AG08396 (cell line): Measurements from ENCODE around the gene NPAS3.

Source experiments
- DNase-seq: peaks from one replicate; pipeline ENCODE4 v3.0.0; 2012; ENCODE audit warnings: low spot score, mixed read lengths

Gene NPAS3

DNA sequence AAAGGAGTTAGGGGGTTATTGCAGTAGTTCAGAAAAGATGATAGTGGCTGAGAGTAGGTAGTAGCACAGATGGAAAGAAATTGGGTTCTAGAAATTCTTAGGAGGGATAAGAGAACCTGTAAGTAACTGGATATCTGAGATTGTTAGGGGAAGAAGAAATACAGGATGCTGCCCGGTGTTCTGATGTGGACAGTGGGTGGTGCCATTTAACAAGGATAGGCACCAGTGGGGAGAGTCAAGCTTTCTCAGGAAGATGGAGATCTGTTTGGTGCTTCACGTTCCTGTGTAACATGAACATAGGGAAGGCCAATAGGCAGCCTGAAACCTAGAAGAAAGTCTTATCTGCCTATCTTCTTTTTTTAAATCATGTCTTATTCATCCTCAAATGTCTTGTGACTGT is 245.9 kb downstream of the NPAS3 start:
- DNase-seq, result no peak

DNA sequence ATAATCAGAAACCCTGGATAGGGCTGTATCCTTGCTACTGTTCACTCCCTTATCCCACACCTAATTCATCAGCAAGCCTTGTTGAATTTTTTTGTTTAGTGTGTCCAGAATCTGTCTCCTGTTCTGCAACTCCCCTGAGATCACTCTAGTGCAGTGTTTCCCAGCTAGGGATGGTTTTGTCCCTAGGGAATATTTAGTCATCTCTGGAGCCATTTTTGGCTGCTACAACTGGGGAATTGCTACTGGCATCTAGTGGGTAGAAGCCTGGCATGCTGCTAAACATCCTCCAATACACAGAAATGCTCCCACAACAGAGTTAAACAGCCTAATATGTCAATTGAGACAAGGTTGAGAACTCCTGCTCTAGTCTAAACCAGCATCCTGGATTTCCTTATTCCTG is 248.0 kb downstream of the NPAS3 start:
- no peak for DNase-seq

DNA sequence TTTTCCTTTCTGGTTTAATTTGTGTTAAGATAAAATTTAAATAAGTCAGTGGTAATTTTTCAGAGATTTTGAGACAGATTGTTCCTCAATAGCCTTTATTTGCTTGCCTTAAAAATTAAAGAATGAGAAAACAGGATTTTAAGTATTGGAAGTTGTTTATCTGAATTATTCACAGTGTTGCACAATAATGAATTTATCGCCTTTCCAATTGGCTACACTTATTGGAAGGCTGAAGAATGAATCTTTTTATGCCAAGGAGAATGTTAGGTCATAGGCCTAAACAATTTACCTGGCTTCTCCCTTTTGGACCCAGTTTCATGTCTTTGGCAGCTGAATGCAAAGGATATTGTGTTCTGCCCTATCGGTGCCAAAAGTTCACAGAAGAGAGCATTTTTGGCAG is 250.2 kb downstream of the NPAS3 start:
- DNase-seq, result no peak

DNA sequence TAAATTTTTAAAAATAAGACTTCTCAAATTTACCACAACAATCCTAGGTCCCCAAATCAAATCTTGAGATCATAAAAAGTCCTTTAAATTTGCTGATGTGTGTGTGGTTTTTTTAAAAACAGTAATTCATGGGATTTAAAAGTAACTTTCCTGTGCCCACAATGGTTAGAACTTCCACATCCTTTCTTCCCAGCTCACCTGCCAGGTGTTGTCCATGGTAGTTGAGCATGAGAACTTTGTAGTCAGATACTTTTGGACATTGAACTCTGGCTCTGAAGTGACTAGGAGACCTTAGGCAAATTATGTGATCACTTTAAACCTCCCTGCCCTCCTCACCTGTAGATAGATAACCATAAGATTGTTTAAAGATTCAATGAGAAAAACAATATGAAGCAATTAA is 253.2 kb downstream of the NPAS3 start:
- no peak for DNase-seq

DNA sequence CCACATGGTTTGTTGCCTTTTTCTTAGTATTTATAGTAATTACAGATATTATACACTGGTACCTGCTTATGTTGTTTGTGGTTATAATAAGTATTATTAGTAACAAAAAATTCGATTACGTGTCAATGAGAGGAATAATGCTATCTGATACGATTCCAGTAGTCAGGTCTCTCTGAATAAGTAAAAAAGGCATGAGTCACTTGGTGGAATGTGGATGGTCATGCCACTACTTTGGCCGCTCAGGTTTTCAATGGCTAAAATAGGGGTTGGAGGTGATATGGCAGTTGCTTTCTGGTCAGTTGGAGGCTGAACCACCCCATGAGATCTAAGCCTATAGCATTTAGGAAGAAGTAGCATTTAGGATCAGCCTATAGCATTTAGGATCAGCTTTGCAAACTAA is 255.9 kb downstream of the NPAS3 start:
- DNase-seq, result no peak

DNA sequence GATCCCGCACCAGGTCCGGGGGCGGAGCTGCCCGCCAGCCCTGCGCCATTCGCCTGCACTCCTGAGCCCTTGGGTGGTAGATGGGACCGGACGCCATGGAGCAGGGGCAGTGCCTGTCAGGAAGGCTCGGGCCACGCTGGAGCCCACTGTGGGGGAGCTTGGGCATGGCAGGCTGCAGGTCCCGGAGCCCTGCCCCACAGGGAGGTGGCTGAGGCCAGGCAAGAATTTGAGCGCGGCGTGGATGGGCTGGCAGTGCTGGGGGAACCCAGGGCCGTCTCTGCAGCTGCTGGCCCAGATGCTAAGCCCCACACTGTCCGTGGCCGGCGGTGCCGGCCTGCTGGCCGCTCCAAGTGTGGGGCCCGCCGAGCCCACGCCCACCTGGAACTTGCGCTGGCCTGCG is 260.0 kb downstream of the NPAS3 start:
- no peak for DNase-seq

DNA sequence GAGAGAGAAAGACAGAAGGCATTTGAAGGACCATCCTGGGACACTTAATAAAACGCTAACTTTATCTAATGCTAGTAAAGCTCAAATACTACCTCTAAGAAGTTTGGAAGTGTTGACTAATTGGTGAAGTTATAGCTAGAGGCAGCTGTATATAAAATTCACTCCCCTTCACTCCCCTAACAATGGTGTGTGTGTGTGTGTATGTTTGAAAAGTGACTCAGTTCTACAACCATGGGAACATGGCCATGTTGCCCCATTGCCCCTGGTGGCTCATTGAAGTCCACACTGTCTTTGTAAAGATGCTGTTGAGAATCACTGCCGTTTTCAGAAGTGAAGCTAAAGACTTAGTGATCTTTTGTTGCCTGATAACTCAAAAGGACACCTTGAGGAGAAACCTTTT is 262.4 kb downstream of the NPAS3 start:
- DNase-seq, result no peak

DNA sequence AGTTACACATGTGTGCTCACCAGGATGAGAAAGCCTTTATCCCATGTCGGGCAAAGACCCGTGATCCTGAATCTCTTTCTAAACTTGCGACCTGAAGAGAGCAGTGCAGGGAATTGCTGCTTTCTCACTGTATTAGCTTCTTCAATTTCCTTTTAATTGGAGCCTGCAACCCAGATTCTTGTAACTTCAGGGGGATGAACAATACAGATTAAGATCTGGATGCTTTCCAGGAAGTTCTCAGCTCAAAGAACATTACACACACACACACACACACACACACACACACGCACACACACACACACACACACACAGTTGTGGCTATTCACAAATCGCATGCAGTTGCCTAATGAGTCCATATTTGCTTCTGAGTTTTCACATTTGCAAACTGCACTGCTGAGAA is 268.3 kb downstream of the NPAS3 start:
- DNase-seq, result no peak

DNA sequence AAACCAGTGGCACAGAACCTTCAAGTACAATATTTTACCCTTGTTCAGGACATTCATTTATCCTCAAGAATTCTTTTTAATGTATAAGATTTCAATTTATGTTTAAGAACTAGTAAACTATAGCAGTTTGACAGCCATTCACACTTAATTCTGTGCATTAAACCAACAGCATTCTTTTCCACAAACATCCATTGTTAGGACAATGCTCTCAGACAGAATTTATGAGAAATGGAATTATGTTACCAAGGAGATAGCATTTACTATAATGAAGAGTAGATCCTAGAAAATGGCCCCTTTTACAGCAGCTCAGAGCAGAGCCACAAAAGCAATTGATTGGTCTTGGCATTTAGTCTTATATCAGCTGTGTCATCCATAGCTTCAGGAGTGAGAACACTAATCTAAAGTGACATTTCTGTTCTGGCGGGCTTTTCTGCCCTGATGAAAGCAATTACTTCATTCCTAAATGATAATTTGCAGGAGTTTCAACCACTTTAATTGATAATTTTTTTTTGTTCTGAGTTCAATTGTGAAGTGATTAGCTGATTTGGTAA is 268.9 kb downstream of the NPAS3 start:
- DNase-seq, result no peak

DNA sequence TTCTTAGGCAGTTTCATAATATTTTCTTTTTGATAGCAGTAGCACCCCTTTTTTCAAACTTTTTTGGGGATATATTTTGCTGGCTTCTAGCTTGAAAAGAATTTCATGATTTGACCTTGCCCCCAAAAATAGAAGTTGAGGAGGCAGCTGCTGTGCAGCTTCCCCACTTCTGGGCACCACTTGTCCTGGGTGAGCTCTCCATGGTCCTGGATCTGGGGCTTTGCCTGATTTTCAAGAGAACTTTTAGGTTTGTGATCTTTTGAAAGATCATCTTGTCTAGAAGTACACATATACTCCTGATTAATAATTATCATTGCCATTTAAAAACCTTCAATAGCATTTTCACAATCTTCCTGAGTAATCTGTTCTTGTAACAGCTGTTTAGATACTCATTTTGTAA is 271.6 kb downstream of the NPAS3 start:
- no peak for DNase-seq

DNA sequence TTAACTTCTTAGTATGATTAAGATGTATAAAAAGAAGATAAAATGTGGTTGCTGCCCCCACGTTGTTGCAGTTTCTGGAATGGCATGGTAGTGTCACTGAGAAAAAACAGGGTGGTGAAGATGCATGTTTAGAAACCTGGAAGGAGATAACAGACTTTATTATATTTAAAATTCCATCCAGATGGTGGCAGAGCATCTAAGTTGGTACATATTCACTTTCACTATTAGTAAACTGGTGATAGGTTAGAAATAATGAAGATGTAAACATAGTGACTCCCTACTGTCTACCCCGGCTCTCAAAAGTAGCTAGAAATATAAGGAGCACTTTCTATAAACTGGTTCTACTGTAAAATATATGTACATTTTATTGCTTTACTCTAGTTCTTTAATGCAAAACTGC is 279.3 kb downstream of the NPAS3 start:
- DNase-seq, result no peak

DNA sequence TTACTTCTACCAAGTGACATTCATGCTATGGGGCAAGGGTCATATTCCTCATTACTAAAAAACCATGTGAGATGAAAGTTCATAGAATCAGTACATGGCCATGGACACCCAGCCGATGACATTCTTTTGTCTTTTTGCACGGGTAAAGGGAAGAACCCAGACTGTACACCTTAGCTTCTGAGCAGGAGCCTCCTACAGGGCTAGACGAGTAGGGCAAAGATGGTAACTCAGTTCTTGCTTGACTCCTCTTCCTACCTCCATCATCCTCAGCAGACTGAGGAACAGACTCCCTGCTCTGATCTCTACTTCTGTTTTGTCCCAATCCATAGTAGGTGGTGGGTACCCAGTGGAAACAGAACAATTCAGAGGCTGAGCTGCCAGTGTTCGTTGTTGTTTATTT is 281.3 kb downstream of the NPAS3 start:
- DNase-seq, result no peak

DNA sequence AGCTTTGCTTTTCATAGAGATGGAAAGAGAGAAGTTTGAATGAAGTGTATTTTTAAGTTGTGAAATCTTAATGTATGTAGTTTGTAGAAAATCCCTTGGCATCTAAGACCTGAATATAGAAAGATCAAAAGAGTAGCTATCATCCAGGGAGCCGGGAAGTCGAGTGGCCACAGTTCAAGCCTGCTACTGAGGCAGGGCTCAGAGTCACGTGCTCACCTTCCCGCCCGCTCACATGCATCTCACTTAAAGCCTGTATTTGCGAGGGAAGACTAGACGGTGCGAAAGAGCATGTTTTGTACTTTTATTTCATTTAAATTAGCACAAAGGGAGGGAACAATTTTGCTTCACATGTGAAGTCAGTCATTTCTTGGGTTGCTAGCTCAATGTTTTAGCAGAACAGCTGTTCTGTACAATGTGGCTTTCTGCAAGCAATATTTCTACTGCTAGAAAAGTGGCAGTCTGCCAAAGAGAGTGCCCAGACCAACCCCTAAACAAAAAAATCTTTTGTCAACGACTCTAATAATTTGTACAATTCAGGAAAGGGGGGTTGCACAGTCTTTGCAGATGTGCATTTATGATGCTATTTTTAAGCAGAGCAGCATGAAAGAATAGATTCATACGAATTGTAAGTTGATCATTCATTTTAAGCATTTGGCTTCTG is 290.7 kb downstream of the NPAS3 start:
- DNase-seq, result no peak

DNA sequence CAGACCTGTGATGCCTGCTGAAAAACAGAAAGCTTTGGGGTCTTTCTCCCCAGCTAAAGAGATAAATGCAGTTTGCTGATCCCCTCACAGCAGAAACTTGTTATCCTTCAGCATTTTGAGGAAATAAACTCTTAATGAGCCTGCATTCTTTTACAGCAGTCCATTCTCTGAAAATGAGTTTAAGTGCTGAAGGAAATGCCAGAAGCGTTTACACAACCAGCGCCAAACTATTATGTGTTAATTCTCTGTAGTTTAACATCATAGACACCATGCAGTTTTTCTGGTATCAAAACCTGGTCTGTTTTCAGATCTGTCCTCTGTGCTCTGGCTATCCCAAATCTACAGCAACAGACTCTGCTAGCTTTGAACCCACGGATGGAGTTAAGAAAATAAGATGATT is 291.3 kb downstream of the NPAS3 start:
- no peak for DNase-seq

DNA sequence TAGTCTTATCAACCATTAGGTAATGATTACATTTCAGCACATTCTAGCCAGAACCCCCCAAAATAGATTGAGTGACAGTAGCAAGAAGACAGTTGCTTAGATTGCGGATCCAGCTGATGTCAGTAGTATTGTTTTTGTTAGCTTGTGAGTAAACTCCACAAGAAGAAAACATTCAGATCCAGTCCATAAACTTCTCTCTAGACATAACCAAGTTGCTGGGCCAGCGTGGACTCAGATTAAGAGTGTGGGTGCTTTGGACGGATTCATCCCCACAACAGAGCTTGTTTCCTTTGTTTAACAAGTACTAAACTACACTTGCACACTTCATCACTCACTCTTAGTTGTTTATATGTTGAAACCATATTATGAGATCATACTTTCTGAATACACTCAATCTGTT is 293.4 kb downstream of the NPAS3 start:
- DNase-seq, result no peak

DNA sequence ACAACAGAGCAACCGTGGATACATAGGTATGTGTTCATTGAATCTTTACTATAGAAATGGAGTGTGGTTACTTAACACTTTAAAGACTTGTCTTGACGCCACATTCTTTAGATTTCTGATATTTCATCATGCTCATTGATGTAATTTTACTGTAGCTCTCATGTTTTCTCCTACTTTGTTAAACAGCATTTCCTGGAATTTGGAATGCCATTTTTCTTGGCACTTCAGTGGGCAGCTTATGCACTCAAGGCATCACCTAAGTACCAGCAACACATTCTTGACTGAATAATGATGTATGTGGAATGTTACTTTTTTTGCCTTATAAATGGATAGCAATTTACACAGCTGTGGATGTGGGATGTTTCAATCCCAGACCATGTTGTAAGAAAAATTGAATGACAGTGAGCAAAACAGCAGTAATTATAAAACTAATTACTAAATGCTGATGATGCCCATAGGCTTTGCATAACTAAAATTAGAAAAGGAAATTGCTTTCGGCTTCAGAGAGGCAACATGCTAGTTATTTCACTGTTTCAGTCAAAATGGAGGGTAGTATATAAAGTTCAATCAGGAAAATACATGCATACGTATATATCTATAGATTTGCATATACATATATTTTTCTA is 298.5 kb downstream of the NPAS3 start:
- DNase-seq, result no peak

DNA sequence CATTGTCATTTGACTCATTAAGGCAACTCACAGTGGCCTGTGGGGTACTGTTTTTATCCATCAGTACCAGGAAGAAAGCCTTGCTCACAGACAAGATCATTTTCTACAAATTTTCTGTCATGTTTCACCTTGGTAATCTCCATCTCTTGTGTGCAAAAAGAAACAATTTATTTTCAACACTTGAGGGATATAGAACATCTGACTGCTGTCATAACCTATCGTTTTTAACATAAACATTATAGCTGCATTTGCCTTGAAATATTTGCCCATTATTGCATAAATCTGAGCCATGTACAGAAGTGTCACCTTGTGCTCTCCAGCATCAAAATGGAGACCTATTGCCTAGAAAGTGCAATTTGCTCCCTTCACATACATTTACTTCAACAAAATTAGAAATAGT is 300.8 kb downstream of the NPAS3 start:
- DNase-seq, result no peak

DNA sequence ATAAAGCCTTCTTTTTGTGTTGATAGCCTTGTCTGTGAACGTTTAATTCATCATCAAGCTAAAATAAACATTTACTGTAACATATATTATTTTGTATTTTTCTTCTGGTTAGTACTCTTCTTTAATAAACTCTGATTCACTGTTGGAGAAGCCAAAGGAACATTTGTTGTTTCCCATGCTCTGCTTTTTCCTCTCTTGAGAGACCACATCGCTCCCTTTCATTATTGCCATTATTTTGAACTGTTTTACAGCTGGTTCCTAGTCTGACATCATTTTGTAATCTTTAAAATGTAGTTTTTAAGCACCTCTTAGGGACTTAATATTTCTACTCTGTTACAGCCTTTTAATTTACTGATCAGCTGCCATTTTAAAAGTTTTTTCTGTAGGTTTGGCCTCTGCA is 301.8 kb downstream of the NPAS3 start:
- DNase-seq, result no peak

DNA sequence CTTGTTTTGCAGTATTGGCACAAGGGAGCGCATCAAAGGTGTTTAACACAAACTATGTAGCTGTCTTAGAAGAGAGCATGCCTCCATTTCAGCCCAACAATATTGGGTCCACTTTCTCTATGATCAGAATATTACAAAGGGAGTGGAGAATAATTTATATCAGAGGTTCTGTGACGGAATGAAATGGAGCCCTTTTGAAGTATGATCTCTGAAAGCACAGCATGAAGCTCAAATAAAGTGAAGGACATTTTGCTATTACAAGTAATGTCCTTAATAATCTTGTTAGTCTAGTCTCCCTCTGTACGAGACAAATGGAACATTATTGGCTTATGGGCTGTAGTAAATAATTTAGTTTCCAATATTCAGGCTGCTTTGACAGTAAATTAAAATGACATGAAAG is 302.7 kb downstream of the NPAS3 start:
- DNase-seq, result no peak

DNA sequence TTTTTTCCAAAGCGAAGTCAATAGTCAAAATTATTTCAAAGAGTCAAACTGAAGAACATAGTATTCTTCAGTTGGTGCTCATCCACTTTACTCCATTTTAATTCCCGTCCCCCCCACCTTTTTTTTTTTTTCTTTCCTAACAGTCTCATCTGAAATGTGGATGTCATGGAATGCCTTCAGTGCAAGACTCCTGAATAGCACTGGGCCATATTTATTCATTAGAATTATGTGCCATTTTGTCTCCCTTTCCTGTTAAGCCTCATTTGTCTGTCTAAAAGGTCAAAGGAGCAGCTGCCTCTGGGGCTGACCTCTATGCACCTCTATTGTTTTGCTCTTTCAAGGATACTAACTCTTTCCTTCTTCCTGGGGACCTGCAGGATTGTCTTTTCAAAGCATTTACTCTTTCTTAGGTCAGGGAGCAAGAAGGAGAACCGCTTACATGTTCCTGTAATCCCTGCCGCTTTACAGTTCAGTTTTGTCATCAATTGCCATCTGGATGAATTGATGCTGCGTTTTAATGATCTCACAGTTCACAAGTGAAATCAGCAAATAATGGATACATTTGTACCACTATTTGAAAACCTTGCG is 310.6 kb downstream of the NPAS3 start:
- no peak for DNase-seq

DNA sequence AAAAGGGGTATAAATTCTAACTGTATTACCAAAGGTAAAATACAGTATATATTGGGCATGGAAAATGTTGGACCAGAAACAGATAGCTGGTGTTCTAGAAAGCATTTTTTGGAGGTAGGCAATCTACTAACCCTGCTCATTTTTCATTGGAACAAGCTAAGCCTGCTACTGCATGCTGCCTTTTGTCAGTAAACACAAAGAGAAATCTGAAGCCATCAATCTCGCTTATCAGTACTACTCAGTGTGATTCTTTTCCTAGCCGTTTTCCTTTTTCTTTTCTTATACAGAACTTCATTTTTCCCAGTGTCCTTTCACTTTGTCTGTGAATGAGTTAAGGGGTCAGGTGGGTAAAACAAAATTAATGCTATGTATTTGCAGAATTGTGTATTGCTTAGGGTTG is 312.3 kb downstream of the NPAS3 start:
- no peak for DNase-seq

DNA sequence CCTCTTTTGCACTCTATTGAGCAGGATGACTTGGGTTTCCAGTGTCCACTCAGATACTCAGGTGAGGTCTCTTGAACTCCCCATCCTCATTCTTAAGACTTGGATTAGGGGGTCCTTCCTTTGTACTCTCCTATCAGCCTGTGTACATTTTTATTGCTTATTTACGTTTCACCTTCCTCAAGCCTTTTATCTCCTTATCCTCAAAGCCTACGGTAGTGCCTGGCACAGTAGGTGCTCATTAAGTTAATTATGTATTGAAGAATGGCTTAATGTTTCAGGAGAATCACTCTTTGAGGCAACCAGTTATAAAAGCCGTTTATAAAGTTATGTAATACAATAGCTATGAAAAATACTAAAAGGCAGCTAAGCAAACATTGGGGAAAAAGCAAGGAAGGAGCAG is 315.7 kb downstream of the NPAS3 start:
- DNase-seq, result no peak

DNA sequence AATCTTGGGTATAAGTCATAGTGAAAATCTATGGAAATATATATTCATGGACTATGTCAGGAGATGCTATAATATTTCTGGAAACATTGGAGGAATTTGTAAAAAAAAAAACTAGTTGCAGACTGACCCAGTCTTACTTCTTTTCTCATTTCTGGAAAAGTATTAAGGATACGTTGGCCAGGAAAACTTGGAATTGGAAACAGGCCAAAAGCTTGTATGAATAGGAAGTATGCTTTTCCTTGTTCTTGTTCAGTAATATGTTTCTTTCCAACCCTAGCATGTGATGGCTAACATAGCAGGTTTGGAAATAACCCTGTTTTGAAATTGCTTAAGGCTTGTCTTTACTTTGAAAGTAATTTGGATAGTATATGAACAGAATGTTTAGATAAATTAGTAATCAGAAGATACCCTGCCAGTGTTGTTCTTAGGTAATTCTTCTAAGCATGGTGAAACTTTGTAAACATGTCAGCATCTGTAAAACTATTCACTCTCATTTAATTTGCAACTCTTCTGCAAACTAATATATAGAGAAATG is 316.2 kb downstream of the NPAS3 start:
- DNase-seq, result no peak
